Activated gamma-delta T cell treated with Interleukin-2 at 50 U/mL for 16 hours (primary cell): ENCODE measurements around the gene GJD3.
A peak's percentile ranks its signal among the peaks of the same experiment; 100 is the strongest.

Experiments
- DNase-seq: peaks from one replicate; pipeline ENCODE4 v3.0.0-alpha.2; 2020

GJD3 gene

DNA sequence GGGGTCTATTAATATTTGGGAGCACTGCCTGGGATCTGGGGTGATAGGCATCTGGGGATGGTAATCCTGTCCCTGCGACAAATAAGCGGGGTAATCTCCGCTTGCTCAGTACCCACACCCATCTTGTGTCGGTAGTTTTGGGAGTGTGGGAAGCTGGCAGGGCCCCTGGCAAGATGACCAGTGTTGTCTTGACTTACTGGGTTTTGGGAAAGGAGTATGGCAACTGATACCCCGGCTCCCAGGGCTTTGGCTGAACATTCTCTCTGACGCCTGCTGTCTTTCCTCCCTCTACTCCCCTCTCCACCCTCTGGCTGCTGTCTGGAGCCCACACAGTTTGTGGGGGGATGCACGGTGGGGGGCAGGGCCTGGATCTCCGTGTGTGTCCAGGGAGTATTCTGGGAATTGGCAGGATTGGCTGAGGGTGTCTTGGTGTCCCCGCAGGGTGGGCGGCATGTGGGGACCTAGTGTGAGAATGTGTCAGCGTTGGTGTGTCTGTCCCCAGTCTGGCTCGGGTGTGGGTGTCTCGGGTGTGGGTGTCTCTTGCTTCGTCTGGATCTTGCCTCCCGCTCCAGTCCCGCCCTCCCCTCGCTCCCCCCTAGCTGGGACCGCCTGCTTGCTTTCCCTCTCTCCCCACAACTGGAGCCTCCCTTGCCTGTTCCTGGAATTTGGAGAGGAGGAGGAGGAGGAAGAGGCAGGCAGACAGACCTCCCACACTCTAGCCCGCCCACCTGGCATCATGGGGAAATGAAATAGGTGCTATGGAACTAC, 43.6 kb downstream of the GJD3 start:
- peak; percentile 47 for DNase-seq

DNA sequence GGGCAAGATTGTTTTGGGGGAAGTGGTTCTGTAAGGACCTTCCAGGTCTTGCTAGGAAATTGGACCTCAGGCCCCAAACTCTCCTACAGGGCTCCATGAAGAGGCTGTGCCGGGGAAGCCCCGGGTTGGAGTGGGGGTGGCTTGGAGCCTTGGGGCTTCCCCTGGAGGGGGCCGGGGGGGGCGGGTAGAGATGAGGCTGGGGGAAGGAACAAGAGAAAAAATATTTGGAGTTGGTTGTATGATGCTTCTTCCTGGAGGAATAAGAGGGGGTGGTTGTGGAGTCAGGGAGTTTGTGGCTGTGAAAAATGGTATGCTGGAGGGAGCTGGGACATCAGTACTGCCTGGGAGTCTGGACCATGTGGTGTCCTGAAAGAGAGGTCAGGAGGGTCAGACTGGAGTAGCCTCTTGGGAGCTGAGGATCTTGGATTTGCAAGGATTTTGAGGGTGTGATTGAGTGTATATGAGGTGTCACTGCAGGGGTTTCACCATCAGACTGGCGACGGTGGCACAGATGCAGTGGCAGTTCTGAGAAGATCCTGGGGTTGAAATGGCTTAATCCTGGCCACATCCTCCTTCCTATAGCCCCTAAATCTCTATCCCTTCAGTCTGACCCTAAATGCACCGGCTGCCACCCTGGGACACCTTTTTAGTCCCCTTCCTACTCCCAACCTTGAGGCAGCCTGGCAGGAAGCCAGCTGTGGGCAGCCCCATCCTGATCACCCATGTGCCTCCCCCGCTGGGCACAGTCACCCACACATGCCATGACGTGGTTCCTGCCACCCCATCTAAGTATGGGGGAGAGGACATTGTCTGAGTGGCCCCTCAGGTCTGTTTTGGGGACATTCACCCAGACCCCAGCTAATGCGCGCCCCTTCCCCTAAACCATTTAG, 44.6 kb downstream of the GJD3 start:
- peak; percentile 79 for DNase-seq

DNA sequence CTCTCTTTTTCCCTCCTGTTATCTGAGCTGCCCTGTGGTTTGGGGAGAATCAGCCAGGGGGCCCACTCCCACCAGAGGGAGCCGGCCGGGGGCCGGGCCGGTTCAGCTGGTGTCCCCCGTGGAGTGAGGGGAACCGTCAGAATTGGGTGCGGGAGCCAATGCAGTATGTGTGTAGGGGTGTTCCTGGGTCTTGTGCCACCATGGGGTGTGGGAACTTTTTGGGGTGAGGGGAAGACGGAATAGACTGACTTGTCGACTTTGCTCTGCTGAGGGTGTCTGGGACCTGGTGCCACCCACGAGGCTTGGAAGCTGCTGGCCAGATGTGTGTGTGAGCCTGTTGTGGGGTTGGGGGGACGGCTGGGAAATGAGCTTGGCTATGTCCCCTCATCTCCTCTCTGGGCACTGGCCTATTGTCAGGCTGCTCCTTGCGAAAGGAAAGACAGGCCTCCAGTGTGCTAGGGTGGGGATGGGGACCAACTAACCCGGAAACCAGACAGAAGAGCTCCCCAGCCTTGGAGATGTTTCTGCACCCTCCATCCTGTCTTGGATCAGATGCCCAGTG, 45.6 kb downstream of the GJD3 start:
- no peak for DNase-seq

DNA sequence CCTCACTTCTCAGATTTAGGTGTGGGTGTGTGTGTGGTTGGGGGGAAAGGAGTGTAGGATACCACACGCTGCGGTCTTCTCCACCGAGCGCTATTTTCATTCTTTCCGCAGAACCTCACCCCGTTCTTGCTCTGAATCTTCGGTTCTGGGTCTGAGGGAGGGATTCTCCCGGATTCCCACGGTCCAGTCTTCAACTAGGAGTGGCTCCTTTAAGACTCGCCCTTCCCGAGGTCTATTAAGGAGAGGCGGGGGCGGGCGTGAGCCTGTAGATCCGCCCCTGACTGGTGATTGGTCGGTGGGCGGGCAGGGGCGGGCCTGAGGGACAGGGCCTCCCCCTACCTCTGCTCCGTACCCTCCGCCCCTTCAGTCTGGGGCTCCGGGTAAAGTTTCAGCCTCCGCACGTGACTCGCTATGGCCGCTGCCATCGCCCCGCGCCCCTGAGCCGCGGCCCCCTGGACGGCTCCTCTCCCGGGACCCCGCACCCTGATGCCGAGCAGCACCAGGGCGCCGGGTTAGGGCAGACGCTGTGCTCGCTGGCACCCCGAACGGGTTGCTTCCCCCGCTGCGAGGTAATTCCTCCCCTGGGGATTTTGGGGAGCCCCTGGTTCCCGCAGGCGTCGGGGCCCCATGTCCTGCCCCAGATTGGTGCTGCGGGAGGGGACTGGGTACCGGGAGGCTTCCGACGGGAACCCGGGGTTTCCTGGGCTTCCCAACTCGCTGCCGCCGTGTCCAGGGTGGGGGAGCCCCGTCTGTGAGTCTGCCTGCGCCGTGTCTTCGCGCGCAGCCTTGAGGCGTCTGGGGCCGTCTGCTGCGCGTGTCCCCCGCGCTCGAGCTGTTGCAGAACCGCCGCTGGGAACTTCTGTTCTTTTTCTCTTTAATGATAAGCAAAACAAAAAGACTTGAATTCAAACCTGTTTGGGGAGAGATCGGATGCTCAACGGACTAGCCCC, 46.4 kb downstream of the GJD3 start:
- DNase-seq, result peak; percentile 89

DNA sequence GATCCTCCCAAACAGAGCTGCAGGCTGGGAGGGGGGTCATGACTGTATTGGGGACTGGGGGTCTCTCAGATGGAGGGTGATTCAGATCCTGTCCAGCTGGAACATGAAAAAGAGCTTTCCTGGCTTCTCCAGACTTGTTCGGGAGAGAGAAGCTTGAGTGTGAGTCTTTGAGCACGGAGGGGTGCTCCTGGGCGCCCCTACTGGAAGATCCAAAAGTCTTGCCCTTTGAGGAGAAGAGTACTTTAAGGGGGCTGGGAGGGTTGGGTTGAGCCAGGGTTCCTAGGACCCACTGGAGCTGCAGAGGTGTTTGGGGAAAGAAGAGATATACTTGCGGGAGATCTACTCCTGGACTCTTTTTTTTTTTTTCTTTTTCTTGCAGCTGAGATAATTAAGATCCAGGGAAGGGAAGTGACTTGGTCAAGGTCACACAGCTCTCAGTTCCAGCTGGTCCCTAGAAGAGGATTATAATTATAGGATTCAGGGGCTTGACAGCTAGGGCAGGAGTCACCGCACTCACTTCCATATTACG, 47.1 kb downstream of the GJD3 start:
- DNase-seq, result no peak

DNA sequence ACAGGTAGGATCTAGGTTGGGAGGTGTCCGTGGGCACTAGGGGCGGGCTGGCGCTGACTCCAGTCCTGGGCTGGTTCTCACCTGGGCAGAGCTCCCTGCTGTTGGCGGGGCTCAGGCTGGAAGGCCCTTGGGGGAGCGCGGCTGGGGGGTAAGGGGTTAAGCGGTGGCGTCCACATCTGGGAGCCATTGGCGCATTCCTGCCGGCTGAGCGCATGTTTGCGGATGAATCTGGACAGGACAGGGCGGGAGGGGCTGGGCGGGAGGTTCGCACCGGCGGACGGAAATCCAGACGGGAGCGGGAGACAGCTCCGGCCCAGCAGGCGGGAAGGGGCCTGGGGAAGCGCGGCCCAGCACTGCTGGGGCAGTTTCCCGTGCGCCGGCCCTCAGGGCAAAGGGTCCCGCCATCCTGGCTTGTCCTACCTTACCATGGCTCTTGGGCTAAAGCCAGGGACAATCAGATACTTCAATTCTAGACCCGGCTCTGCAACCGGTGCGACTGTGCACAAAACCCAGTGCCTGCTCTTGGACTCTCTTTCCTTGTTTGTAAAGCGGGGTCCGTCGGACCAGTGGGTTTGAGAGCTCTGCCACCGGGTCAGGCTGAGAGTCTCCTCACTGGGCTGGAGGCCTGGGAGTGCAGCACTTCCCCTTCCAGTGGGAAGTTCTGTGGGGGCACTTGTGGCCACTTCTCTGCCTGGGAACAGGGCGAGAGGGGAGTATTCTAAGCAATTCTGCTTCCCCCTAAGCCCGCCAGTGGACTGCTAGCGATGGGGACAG, 47.8 kb downstream of the GJD3 start:
- no peak for DNase-seq

DNA sequence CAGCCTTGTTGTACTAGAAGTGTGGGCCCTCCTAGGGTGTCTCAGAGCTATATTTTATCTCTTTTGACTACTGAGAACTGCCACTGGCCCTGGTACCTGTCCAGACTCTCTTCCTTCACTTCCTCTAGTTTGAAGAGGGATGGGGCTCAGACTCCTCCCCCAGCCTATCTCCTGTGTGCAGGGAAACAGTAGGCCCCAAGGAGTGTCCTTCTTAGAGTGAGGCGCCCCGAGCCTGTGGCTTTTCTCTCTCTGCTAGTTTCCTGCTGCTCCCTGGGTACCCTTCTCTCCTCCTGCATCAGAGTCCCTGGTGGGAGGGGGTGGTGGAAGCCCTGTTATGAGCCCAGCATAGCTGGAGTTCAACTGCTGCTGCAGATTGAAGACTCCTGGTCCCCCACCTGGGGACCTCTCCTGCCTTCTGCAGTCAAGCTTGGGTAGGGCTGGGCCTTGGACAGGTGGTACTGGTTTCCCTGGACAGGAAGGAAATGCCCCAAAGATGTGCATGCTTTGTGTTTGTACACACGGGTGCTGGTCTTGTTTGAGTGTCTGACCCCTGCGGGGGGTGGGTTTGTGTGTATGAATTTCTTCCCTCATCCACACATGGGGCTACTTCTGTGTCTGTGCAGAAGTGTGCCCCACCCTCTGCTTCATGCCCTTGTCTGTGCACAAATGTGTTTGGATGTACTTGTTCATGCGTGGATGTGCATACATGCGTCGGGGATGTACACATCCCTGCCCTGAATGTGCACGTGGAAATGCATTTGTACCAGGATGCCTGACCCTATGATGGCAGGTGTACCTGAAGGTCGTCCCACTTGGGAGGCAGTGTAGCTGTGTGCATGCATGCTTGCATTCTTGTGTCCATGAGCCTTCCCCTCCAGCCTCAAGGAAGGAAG, 48.6 kb downstream of the GJD3 start:
- DNase-seq, result no peak

DNA sequence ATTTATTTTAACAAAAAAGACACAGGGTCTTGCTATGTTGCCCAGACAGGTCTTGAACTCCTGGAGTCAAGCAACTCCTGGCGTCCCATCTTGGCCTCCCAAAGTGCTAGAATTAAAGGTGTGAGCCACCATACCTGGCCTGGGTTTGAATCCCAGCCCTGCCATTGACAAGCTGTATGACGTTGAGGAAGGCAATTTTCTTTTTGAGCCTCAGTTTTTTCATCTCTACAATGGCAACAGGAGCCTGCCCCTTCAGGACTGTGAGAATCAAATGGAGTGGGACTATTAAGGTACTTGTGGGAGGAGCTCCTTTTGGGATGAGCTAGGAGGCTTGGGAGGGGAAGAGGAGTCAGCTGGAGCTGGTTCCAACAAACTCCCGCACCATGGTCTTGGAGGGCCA, 49.3 kb downstream of the GJD3 start:
- no peak for DNase-seq

DNA sequence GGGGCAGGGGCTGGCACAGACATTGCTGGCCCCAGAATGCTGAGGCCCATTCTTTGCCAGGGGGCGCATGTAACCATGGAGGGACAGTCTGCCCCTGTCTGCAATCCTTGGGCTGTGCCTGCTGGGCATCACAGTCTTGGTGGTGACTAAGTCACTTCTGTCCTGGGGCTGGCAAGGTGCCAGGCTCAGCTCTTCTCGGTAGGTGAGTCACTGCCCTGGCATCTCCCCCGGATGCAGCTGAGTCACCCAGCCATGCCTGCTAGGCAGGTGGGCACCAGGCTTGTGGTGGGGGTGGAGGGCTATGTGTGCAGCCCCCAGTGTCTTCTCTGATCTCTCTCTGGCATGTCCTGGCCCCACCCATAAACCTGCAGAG, 50.0 kb downstream of the GJD3 start:
- DNase-seq, result peak; percentile 93

DNA sequence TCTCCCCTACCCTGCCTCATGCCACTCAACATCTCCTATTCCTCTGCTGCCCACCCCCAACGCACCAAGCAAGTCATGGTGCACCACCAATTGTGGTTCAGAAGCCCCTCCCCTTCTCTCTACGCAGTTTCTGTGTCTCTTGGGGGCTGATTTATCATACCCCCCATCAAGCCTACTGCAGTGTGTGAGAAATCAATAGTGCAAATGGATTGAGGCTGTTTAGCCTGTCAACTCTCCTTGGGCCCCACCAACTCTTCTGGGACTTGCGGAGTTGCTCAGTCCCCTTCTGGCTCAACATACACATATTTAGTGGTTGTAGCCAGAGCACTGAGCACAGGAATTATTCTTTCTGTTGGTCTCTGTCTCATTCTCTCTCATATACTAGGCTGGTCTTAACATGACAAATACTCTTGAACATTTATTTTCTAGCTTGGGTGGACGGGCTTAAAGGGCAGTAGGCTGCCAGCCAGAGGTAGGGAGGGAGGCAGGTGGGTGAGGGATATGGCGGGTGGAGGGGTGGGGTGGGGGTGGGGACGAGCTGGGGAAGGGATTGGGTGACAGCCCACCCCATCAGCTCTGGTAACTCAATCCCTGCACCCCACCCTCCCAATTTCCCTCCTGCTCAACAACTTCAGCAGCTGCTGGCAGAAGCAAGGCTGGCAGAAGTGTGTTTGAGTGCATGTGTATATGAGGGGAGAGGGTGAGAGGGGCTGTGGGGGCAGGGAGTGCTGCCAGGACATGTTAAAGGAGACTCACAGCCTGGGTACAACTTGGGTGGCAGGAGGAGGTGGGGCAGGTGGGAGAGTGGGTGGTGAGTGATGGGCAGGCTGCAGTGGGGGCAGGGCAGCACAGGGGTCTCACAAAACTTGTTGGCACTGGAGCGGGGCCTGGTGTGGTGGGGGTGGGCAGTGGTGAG, 50.6 kb downstream of the GJD3 start:
- DNase-seq, result no peak
